ENCODE measurements around the gene TMEM258.

DNA sequence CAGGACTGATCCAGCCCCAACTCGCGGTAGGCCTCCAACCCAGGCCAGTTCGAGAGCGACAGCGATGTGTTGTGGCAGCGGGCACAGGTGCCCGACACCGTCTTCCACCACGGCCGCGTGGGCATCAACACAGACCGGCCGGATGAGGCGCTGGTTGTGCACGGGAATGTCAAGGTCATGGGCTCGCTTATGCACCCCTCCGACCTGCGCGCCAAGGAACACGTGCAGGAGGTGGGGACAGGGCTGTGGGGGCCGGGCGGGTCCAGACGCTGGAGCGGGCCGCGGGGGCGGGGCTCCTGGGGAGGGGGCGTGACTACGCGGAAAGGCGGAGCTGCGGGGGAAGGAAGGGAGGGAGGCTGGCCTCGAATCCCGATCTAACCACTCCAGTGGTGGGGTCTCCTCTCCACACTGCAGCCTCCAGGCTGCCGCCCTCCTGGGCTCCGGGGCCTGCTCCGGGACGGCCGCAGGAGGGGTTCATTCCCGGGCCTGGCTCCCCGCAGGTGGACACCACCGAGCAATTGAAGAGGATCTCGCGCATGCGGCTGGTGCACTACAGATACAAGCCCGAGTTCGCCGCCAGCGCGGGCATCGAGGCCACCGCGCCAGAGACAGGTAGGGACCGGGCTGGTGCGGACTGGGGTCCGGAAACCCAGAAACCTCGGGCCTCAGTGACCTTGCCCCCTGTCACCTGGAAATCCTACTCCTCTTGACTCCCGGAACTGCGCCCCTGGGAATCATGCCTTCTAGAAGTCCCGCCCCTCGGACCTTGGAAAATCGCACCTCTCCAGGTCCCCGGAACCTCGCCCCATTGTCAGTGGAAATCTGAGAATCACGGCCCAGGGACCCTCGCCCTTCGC is 14.9 kb downstream of the TMEM258 start:
- no peak for TF ChIP-seq POLR2AphosphoS5 (IDR thresholded peaks at IDR 0.05; ENCODE audit: insufficient read depth in 1 of 2, low read depth in 1 of 2)
- TF ChIP-seq, protein P1, sequence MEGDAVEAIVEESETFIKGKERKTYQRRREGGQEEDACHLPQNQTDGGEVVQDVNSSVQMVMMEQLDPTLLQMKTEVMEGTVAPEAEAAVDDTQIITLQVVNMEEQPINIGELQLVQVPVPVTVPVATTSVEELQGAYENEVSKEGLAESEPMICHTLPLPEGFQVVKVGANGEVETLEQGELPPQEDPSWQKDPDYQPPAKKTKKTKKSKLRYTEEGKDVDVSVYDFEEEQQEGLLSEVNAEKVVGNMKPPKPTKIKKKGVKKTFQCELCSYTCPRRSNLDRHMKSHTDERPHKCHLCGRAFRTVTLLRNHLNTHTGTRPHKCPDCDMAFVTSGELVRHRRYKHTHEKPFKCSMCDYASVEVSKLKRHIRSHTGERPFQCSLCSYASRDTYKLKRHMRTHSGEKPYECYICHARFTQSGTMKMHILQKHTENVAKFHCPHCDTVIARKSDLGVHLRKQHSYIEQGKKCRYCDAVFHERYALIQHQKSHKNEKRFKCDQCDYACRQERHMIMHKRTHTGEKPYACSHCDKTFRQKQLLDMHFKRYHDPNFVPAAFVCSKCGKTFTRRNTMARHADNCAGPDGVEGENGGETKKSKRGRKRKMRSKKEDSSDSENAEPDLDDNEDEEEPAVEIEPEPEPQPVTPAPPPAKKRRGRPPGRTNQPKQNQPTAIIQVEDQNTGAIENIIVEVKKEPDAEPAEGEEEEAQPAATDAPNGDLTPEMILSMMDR (IDR thresholded peaks at IDR 0.05) = no peak
- no peak for TF ChIP-seq POLR2A (IDR thresholded peaks at IDR 0.05)
